Osteoblast (primary cell): ENCODE results near the gene TARBP2. TPM values are rescaled to one million over a fixed set of nuclear protein-coding genes. Genes with fewer than 3 reads are reported as not detected.

Source experiments
- DNase-seq: peaks from one replicate; pipeline ENCODE4 v3.0.0; 2011; ENCODE audit warnings: low spot score, mixed read lengths; ENCODE audit not compliant: insufficient read length; ENCODE audit errors: missing footprints
- H2AFZ ChIP-seq: 2 replicates; pipeline ENCODE4 v1.6.0; 2011; ENCODE audit warnings: mild to moderate bottlenecking, low read length
- H3K27ac ChIP-seq: 2 replicates; pipeline ENCODE4 v1.5.1; 2011; ENCODE audit warnings: mild to moderate bottlenecking, low read depth, low read length, moderate library complexity
- H3K27me3 ChIP-seq: 2 replicates; pipeline ENCODE4 v1.6.0; 2012; ENCODE audit warnings: mild to moderate bottlenecking, control low read depth, inconsistent platforms, low read length, moderate library complexity; ENCODE audit not compliant: insufficient read depth
- H3K36me3 ChIP-seq: 2 replicates; pipeline ENCODE4 v1.5.1; 2011; ENCODE audit warnings: mild to moderate bottlenecking, low read length, control low read depth, moderate library complexity; ENCODE audit not compliant: insufficient read depth
- H3K4me1 ChIP-seq: 2 replicates; pipeline ENCODE4 v1.5.1; 2011; ENCODE audit warnings: mild to moderate bottlenecking, low read length, control low read depth, moderate library complexity; ENCODE audit not compliant: insufficient read depth
- H3K4me2 ChIP-seq: 2 replicates; pipeline ENCODE4 v1.6.0; 2011; ENCODE audit warnings: mild to moderate bottlenecking, low read length; ENCODE audit not compliant: insufficient read depth
- H3K4me3 ChIP-seq: fragments of 200-600 bp; sonication (generic); 3 replicates; pipeline ENCODE4 v1.5.1; 2012; ENCODE audit warnings: mild to moderate bottlenecking, low read length, inconsistent platforms; ENCODE audit not compliant: insufficient read depth
- H3K79me2 ChIP-seq: 2 replicates; pipeline ENCODE4 v1.6.0; 2012; ENCODE audit warnings: mild to moderate bottlenecking, low read length, control low read depth, inconsistent platforms; ENCODE audit not compliant: insufficient read depth
- H3K9me3 ChIP-seq: 2 replicates; pipeline ENCODE4 v1.5.1; 2011; ENCODE audit warnings: low read depth, low read length, control low read depth
- H4K20me1 ChIP-seq: 2 replicates; pipeline ENCODE4 v1.6.0; 2012; ENCODE audit warnings: mild to moderate bottlenecking, low read length, control low read depth; ENCODE audit not compliant: insufficient read depth
- CTCF ChIP-seq: IDR thresholded peaks from 2 replicates; pipeline ENCODE4 v1.5.1; 2011; ENCODE audit warnings: mild to moderate bottlenecking, low read depth, low read length, moderate library complexity; ENCODE audit errors: extremely low read depth
- total RNA-seq: library from RNA; depleted of rRNA; stranded (reverse); fragments of >200 nt; gene quantifications from 2 replicates; pipeline ENCODE4 v1.2.3, GENCODE V29; 2012

TARBP2 gene
- total RNA-seq, 1 donor, result 35.5 TPM

DNA sequence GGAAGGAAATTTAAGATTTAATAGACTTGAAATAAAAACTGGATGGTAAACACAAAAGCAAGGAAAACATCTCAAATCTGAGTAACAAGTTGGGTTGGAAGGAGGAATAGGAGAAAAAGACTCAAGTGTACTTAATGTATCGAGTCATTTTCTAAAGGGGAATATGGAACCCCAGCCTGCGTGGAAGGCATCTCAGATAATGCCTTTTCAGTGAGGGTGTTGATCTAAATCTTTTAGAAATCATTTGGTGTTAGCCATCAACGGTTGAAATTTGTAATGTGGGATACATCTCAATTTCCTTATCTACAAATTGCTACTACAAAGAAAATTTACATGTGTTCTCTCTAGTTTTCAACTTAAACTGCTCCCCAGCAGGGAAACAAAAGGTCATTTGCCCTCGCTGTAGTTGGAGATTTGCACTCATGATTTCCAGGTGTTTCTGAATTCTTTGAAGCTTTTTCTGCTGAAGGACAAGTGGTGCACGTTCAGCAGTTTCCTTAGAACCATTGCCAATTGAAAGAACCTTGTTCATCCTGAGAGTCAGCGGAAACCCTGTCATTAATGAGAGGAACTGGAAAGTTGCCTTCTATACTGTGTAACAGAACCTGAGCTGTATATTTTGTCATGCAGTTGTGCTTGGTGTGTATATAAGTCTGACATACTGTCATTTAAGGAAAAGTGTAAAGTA lies 47.0 kb upstream of the TARBP2 start:
- TF ChIP-seq CTCF, result no peak
- Histone ChIP-seq H3K27me3 (no peaks in the 10 kb centered on the region), H3K4me2 (peak overlapping the region; percentile 81), H3K9me3 (no peaks in the 10 kb centered on the region), H4K20me1 (peaks cover 46% of the 10 kb centered on the region), H3K4me1 (peaks cover 21% of the 10 kb centered on the region), H3K27ac (no peak overlapping the region), H3K4me3 (peak overlapping the region; percentile 97), H3K36me3 (peaks cover 51% of the 10 kb centered on the region), H3K79me2 (peaks cover 73% of the 10 kb centered on the region), H2AFZ (no peak overlapping the region)
- DNase-seq, result no peak

GRCh38 chr12:53454707-53455106 lies 46.4 kb upstream of the TARBP2 start:
- TF ChIP-seq CTCF, result no peak
- Histone ChIP-seq H3K4me3 (peak overlapping the region; percentile 97), H3K27me3 (no peaks in the 10 kb centered on the region), H3K4me1 (peaks cover 21% of the 10 kb centered on the region), H3K4me2 (peak overlapping the region; percentile 81), H2AFZ (no peak overlapping the region), H3K9me3 (no peaks in the 10 kb centered on the region), H3K36me3 (peaks cover 57% of the 10 kb centered on the region), H3K79me2 (peaks cover 79% of the 10 kb centered on the region), H3K27ac (peak overlapping the region; percentile 0), H4K20me1 (peaks cover 51% of the 10 kb centered on the region)
- DNase-seq, result no peak

DNA sequence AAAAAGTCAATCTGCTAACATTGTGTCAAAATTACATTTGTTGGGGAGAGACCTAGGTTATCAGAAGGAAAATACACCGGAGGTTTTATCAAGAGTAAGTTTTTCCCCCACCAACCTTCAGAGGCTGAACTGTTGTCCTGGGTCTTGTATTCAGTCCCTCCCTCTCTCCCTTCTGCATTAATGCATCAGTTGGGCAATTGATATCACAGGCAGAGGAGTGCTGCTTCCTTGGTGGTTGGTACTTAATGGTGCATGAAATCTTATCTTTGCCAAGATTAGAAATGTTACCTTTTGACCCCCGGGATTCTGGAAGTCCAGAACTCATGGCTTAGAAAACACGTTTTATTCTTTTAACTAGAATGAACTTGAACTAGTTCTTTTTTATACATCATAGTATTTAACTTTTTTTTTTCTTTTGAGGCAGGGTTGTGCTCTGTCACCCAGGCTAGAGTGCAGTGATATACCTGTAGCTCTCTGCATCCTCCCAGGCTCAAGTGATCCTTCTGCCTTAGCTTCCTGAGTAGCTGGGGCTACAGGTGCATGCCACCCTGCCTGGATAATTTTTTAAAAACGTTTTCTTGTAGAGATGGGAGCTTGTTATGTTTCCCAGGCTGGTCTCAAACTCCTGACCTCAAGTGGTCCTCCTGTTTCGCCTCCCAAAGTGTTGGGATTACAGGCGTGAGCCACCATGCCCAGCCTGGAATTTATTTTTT lies 44.3 kb upstream of the TARBP2 start:
- H3K36me3 ChIP-seq, result peaks cover 78% of the 10 kb centered on the region
- H3K27me3 ChIP-seq, result no peaks in the 10 kb centered on the region
- peaks cover 21% of the 10 kb centered on the region for H3K4me1 ChIP-seq
- no peak overlapping the region for H3K27ac ChIP-seq
- no peak overlapping the region for H2AFZ ChIP-seq
- DNase-seq, result no peak
- TF ChIP-seq CTCF, result no peak
- H3K4me3 ChIP-seq, result no peak overlapping the region
- peaks cover 97% of the 10 kb centered on the region for H3K79me2 ChIP-seq
- no peaks in the 10 kb centered on the region for H3K9me3 ChIP-seq
- peaks cover 62% of the 10 kb centered on the region for H4K20me1 ChIP-seq
- H3K4me2 ChIP-seq, result no peak overlapping the region

- H4K20me1 ChIP-seq, result peaks cover 64% of the 10 kb centered on the region
- H2AFZ ChIP-seq, result no peak overlapping the region
Observed at GRCh38 chr12:53459097-53459496, 42.0 kb upstream of the TARBP2 start.

More at GRCh38 chr12:53459097-53459496, 42.0 kb upstream of the TARBP2 start:
- H3K4me3 ChIP-seq, result no peak overlapping the region
- H3K4me2 ChIP-seq, result no peak overlapping the region
- peaks cover 100% of the 10 kb centered on the region for H3K79me2 ChIP-seq
- peaks cover 100% of the 10 kb centered on the region for H3K36me3 ChIP-seq
- H3K9me3 ChIP-seq, result no peaks in the 10 kb centered on the region
- no peak for DNase-seq
- H3K27me3 ChIP-seq, result no peaks in the 10 kb centered on the region
- peaks cover 8% of the 10 kb centered on the region for H3K4me1 ChIP-seq
- H3K27ac ChIP-seq, result no peak overlapping the region
- no peak for TF ChIP-seq CTCF
